Activated CD4-positive, CD25-positive, alpha-beta regulatory T cell treated with anti-CD3 and anti-CD28 coated beads, Interleukin-2, amount 50 U/mL, for 16 hours (primary cell): ENCODE results near the gene TSTD1.
"Not testable (repeated sequence)": the region's sequence is repeated elsewhere in the genome, so short reads cannot be mapped to it uniquely, and the experiment has no call there.

Source experiments
- DNase-seq: peaks from one replicate; pipeline ENCODE4 v3.0.0-alpha.2; 2020; ENCODE audit warnings: low read depth, low spot score

TSTD1 gene

DNA sequence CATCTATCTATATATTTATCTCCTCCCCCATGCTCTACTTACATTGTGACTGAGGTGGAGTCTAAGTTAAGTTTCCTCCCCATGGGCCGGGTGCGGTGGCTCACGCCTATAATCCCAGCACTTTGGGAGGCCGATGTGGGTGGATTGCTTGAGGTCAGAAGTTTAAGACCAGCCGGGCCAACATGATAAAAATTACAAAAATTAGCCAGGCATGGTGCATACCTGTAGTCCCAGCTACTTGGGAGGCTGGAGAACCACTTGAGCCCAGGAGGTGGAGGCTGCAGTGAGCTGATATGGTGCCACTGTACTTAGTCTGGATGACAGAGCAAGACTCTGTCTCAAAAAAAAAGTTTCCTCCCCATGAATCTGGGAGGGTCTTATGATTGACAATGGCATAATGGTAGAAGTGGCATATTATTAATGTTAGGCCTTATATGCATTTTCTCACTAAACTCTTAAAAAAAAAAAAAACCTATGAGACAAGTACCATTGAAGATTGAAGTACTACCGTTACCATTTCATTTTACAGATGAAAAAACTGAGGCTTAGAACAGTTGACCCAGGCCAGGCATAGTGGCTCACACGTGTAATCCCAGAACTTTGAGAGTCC lies 29.1 kb downstream of the TSTD1 start:
- DNase-seq, result no peak

- DNase-seq, result no peak
Measured at GRCh38 chr1:161008869-161009510, 29.8 kb downstream of the TSTD1 start.

DNA sequence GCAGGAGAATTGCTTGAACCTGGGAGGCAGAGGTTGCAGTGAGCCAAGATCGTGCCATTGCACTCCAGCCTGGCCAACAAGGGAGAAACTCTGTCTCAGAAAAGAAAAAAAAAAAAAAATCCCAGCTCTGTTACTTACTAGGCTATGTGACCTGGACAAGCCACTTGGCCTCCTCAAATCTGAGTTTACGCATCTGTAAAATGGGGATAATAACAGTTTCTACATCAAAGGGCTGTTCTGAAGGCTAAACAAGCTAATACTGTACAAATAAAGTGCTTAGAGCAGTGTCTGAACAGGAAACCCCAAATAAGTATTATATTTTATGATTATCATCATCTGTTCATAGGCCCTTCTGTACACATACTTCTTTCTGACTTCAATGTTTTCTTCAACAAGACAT lies 31.4 kb downstream of the TSTD1 start:
- no peak for DNase-seq

GRCh38 chr1:161006563-161006962 lies 32.2 kb downstream of the TSTD1 start:
- no peak for DNase-seq

DNA sequence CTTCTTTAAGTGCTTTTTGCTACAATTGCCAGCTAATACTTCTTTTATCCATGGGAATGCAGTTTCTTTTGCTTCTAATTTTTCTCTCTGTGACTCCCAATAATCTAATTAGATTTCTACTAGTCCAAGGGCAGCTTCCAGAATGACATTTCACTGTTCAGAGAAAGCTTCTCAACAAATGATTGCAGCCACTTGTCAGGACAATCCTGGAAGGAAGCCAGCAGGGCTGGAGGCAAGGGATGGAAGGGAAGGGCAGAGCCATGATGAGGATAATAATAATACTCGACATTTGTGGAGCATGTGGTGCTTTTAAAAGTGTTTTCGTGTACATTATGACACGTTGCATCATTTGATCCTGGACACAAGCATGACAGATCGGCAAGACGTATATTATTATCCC lies 37.2 kb downstream of the TSTD1 start:
- no peak for DNase-seq

DNA sequence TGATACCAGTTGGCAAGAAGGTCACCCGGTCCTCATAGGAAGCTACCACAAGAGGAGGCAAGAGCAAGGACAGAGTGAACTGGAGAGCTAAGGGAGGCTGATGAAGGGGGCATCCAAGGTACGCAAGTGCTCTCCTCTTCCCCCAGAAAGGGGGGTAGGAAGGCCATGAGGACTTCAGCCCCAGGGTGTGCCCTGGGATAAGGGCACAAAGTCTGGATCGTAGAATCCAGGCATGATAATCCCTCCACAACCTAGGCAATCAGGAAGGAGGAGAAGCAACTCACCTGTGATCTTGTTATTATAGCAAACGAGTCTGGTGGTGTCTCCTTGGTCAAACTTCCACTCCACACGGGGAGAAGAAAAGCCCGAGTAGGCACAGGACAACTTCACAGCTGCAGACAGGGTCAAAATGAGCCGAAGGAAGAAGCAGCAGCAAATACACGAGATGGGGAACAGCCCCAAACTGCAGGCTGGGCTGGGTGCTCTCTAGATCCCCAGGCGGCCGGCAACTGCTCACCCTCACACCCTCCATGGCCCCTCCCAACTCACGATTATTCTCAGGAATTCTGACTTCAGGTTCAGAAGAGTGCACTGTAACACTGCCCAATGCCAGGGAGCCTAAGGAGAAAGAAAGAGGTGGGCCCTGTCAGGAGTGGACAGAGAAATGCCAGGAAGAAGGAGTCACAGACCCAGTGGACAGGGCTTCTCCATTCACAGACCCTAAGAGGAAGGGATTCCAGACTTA lies 37.9 kb downstream of the TSTD1 start:
- DNase-seq, result no peak

DNA sequence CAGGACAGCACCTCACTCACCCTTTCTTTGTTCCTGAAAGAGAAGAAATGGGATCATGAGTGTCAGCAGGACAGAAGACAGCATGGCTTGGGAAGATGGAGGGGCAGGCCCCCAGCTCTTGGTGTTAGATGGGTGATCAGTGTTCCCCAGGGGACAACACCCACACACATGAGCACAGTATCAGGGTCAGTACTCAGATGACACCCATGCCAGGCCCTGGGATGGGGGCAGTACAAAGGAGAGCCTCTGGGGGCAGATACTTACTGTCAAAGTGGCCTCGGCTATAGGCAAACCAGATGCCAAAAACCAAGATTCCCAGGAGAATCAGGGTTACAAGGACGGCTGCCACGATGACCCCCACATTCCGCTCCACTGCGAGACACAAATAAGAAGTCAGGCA lies 39.4 kb downstream of the TSTD1 start:
- no peak for DNase-seq

- peak; percentile 18 for DNase-seq
Measured at GRCh38 chr1:160997323-160998038, 41.3 kb downstream of the TSTD1 start.

- DNase-seq, result no peak
Measured at GRCh38 chr1:160996178-160996577, 42.6 kb downstream of the TSTD1 start.

DNA sequence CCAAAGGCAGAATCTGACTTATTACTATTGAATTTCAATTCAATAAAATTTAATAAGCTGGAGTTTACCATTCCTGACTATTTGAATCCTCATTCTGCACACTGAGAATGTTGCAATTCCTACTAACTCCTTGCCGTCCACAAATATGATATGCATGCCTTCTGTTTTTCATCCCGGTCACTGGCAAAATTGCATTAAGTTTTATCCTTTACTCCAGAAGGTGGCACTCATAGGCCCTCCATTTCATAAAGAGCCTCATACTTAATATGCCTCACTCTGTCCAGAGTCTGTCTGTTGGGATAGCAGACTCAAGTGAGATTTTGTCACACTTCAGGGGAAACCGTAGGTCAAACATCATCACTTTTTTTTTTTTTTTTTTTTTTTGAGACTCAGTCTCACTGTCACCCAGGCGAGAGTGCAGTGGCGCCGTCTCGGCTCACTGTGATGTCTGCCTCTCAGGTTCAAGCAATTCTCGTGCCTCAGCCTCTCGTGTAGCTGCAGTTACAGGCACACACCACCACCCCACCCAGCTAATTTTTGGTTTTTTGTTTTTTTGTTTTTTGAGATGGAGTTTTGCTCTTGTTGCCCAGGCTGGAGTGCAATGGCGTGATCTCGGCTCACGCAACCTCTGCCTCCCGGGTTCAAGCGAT lies 45.1 kb downstream of the TSTD1 start:
- DNase-seq, result no peak

DNA sequence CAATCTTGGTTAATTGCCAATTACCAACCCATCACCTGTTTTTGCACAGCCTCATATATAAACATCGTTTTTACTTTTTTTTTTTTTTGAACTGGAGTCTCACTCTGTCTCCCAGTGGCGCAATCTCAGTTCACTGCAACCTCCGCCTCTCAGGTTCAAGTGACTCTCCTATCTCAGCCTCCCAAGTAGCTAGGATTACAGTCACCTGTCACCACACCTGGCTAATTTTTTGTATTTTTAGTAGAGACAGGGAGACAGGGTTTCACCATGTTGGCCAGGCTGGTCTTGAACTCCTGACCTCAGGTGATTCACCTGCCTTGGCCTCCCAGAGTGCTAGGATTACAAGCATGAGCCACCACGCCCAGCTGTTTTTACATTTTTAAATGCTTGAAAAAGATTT lies 46.7 kb downstream of the TSTD1 start:
- not testable (repeated sequence) for DNase-seq
